BE2C (cell line): Measurements from ENCODE around the gene ACER3.

ENCODE experiments used
- DNase-seq: peaks from one replicate; pipeline ENCODE4 v3.0.0-alpha.2; 2020
- H3K27me3 ChIP-seq: fragments of 250-450 bp; sonication (Bioruptor Pico); 2 replicates; pipeline ENCODE4 v1.5.1; 2020; ENCODE audit warnings: mild to moderate bottlenecking
- H3K36me3 ChIP-seq: fragments of 250-450 bp; sonication (Bioruptor Pico); 2 replicates; pipeline ENCODE4 v1.5.1; 2020; ENCODE audit warnings: mild to moderate bottlenecking
- H3K4me1 ChIP-seq: fragments of 250-450 bp; sonication (Bioruptor Pico); 2 replicates; pipeline ENCODE4 v1.5.1; 2020
- H3K4me3 ChIP-seq: 2 replicates; pipeline ENCODE4 v1.5.1; 2011; ENCODE audit warnings: low read depth, low read length
- H3K9me3 ChIP-seq: fragments of 250-450 bp; sonication (Bioruptor Pico); 2 replicates; pipeline ENCODE4 v1.5.1; 2020
- TF ChIP-seq, protein P1 (sequence below): IDR thresholded peaks from 2 replicates; pipeline ENCODE4 v1.5.1; 2012; ENCODE audit warnings: mild to moderate bottlenecking, low read depth, low read length

Gene ACER3

DNA sequence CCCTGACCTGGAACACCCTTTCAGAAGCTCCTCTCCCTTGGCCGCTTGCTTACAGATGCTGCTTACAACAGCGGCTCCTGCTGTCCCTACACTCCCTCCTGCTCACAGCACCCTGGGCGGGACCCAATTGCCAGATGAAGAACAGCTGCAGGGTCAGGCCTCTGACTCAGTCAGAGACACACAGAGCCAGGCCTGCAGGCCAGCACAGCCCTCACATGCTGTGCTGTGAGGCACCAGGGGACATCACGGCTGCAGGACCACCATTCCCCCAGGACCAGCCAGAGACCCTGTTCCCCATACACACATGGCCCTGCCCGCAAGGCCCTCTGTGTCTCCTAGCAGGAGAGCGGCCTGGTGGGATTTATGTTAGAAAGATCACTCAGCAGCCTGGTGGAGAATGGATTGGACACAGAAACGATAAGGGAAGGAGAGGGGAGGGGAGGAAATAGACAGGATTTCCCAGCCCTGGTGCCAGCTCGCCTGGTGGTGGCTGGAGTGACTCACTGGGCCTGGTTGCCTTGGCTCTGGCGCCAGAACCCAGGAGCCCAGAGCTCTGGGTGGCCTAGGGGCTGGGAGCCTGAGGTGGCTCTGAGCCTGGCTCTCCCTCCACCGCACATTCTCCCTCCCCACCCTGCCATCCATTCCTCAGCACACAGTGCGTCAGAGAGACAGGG lies 212.7 kb downstream of the ACER3 start:
- Histone ChIP-seq H3K9me3 (no peaks in the 10 kb centered on the region), H3K4me1 (peaks cover 33% of the 10 kb centered on the region), H3K36me3 (no peaks in the 10 kb centered on the region), H3K4me3 (no peak overlapping the region), H3K27me3 (no peaks in the 10 kb centered on the region)
- TF ChIP-seq, protein P1, sequence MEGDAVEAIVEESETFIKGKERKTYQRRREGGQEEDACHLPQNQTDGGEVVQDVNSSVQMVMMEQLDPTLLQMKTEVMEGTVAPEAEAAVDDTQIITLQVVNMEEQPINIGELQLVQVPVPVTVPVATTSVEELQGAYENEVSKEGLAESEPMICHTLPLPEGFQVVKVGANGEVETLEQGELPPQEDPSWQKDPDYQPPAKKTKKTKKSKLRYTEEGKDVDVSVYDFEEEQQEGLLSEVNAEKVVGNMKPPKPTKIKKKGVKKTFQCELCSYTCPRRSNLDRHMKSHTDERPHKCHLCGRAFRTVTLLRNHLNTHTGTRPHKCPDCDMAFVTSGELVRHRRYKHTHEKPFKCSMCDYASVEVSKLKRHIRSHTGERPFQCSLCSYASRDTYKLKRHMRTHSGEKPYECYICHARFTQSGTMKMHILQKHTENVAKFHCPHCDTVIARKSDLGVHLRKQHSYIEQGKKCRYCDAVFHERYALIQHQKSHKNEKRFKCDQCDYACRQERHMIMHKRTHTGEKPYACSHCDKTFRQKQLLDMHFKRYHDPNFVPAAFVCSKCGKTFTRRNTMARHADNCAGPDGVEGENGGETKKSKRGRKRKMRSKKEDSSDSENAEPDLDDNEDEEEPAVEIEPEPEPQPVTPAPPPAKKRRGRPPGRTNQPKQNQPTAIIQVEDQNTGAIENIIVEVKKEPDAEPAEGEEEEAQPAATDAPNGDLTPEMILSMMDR, result peak; percentile 81
- peak; percentile 97 for DNase-seq

DNA sequence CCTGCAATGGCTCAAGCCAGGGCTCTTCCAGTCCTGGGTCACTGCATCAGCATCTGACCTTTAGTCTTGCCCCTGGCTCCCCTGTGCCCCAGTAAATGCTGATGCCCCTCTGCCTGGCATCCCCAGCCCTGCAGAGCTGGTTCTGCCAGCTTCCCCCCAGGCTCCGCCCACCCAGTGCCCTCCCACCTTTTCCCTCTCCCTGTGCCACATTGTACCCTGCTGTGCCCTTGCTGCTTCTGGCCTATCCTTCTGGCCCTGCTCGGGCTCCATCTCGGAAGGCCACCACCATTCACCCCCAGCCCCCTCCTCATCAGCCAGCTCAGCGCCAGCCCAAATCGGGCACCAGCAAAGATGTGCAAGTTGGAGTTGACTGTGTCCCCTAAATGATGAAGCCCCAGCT lies 213.5 kb downstream of the ACER3 start:
- no peaks in the 10 kb centered on the region for H3K36me3 ChIP-seq
- TF ChIP-seq, protein P1, result no peak
- no peaks in the 10 kb centered on the region for H3K9me3 ChIP-seq
- no peak for DNase-seq
- no peaks in the 10 kb centered on the region for H3K27me3 ChIP-seq
- peaks cover 27% of the 10 kb centered on the region for H3K4me1 ChIP-seq
- H3K4me3 ChIP-seq, result no peak overlapping the region

DNA sequence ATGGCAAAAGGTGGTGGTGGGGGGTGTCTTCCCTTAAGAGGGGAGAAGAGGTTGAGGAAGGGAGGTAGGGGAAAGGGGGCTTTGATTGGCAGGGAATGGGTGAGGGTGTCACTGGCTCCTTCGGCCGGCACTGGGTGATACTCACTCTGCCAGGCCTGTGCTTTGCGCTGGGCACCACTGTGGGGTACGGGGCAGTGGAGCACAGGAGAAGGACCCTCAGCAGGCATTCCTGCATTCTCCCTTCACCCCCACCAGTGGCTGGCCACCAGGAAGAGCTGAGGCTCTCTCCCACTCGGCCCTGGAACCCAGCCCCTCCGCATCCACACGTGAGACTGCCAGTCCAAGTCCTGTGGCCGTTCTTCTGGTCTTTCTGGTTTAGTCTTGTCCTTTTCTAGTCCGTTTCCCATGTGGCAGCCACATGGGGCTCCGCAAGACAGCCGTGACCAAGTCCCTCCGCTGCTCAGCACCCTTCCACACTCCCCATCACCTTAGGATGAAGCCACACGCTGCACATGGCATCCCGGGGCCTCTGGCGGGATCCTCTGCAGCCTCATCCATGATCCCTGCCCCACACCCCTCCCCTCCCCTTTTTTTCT lies 214.0 kb downstream of the ACER3 start:
- Histone ChIP-seq H3K4me1 (peaks cover 27% of the 10 kb centered on the region), H3K36me3 (no peaks in the 10 kb centered on the region), H3K9me3 (no peaks in the 10 kb centered on the region), H3K4me3 (no peak overlapping the region), H3K27me3 (no peaks in the 10 kb centered on the region)
- no peak for DNase-seq
- TF ChIP-seq, protein P1, result no peak

DNA sequence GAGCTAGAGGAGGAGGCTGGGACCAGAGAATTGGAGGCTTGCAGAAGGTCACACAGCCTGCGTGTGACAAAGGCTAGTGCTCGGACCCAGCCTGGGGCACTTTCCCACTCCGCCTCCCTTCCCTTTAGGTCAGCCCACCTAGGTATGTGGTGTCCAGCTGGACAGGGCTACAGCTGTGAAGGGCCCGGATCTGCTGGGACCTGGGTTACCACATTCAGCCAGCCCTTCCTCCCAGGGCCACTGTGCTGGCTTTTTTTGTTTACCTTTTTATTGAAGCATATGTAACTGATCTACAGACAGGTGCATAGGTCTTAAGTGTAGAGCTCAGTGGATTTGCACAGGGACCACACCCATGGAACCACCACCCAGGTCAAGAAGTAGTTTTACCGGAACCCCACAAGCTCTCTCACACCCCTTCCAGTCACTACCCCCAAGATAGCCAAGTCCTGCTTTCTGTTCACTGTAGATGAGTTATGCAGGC lies 214.7 kb downstream of the ACER3 start:
- H3K27me3 ChIP-seq, result no peaks in the 10 kb centered on the region
- H3K4me3 ChIP-seq, result no peak overlapping the region
- peaks cover 27% of the 10 kb centered on the region for H3K4me1 ChIP-seq
- no peaks in the 10 kb centered on the region for H3K9me3 ChIP-seq
- H3K36me3 ChIP-seq, result no peaks in the 10 kb centered on the region
- DNase-seq, result no peak
- TF ChIP-seq, protein P1, result no peak
